H1 (cell line): ENCODE measurements around the gene TCAP. TPM values are rescaled to one million over a fixed set of nuclear protein-coding genes. Genes with fewer than 3 reads are reported as not detected.

ENCODE experiments used
- CTCF ChIA-PET: fragments of 300-600 bp; sonication (Branson Sonifier 250); formaldehyde crosslinking; loops from one replicate; lab custom pipeline; 2021; ENCODE audit not compliant: partially characterized antibody; lab: Charles Lee
- POLR2A ChIA-PET: fragments of 300-600 bp; sonication (Branson Sonifier 250); formaldehyde crosslinking; loops from one replicate; lab custom pipeline; 2021; ENCODE audit warnings: inconsistent platforms; ENCODE audit not compliant: partially characterized antibody; lab: Charles Lee
- DNase-seq, 2 experiments: peaks; one replicate each; pipeline versions ENCODE4 v3.0.0 to v3.0.0-alpha.2; 2010 to 2022; ENCODE audit warnings: low spot score in 2 of 2, low read depth in 1 of 2, mixed read lengths in 1 of 2
- FAIRE-seq: peaks from 2 replicates; lab custom pipeline; 2011; peaks lifted over from hg19 to GRCh38; lab: Jason Lieb, UNC
- H2AFZ ChIP-seq: 2 replicates; pipeline ENCODE4 v1.8.1; 2012; ENCODE audit warnings: low read length, inconsistent platforms
- H2AK5ac ChIP-seq: 2 replicates; pipeline ENCODE4 v1.6.1; 2013; ENCODE audit warnings: low read depth, low read length
- H2BK120ac ChIP-seq: replicated peaks from 2 replicates; pipeline ENCODE3; 2013; ENCODE audit warnings: low read depth, low read length, inconsistent platforms
- H2BK12ac ChIP-seq: 2 replicates; pipeline ENCODE4 v1.6.1; 2013; ENCODE audit warnings: low read depth, low read length
- H2BK15ac ChIP-seq: 2 replicates; pipeline ENCODE4 v1.6.1; 2013; ENCODE audit warnings: low read length
- H2BK20ac ChIP-seq: 2 replicates; pipeline ENCODE4 v1.6.1; 2013; ENCODE audit warnings: low read length
- H2BK5ac ChIP-seq: 2 replicates; pipeline ENCODE4 v1.6.1; 2013; ENCODE audit warnings: low read depth, low read length
- H3K14ac ChIP-seq: 2 replicates; pipeline ENCODE4 v1.6.1; 2013; ENCODE audit warnings: inconsistent platforms; ENCODE audit not compliant: insufficient read length
- H3K18ac ChIP-seq: 2 replicates; pipeline ENCODE4 v1.6.1; 2013; ENCODE audit warnings: low read length; ENCODE audit errors: extremely low read depth
- H3K23ac ChIP-seq: 2 replicates; pipeline ENCODE4 v1.6.1; 2013; ENCODE audit warnings: inconsistent platforms; ENCODE audit not compliant: insufficient read length
- H3K23me2 ChIP-seq: 2 replicates; pipeline ENCODE4 v1.6.1; 2013; ENCODE audit warnings: low read depth, low read length
- H3K27ac ChIP-seq: 2 replicates; pipeline ENCODE4 v1.6.1; 2011; ENCODE audit warnings: low read depth, low read length, inconsistent platforms
- H3K27me3 ChIP-seq, 4 experiments: replicated peaks in 1 of 4; 1 replicate in 1 of 4; 2 replicates in 3 of 4; pipeline versions ENCODE4 v1.6.1 to v1.8.1; 2011 to 2013; ENCODE audit warnings: low read length in 3 of 4, mild to moderate bottlenecking in 3 of 4, inconsistent platforms in 2 of 4, mixed read lengths in 2 of 4, moderate library complexity in 1 of 4; ENCODE audit not compliant: control insufficient read depth in 3 of 4, insufficient read depth in 3 of 4; ENCODE audit errors: extremely low read depth in 1 of 4
- H3K36me3 ChIP-seq, 4 experiments: 2 replicates each; pipeline versions ENCODE4 v1.6.1 to v1.8.1; 2011 to 2013; ENCODE audit warnings: mild to moderate bottlenecking in 4 of 4, low read length in 3 of 4, moderate library complexity in 2 of 4, control low read depth in 1 of 4, inconsistent platforms in 1 of 4; ENCODE audit not compliant: insufficient read depth in 4 of 4, control insufficient read depth in 2 of 4
- H3K4ac ChIP-seq: replicated peaks from 2 replicates; pipeline ENCODE3; 2013; ENCODE audit warnings: low read length, low read depth, mixed read lengths, inconsistent platforms; ENCODE audit not compliant: insufficient read length
- H3K4me1 ChIP-seq, 4 experiments: replicated peaks in 1 of 4; 1 replicate in 1 of 4; 2 replicates in 3 of 4; pipeline versions ENCODE4 v1.6.1 to v1.8.1; 2011 to 2013; ENCODE audit warnings: low read length in 3 of 4, inconsistent platforms in 2 of 4, mixed read lengths in 1 of 4; ENCODE audit not compliant: insufficient read depth in 4 of 4, control insufficient read depth in 3 of 4
- H3K4me2 ChIP-seq, 2 experiments: 2 replicates each; pipeline versions ENCODE4 v1.6.1 to v1.8.1; 2011 to 2013; ENCODE audit warnings: low read depth in 2 of 2, low read length in 2 of 2, control low read depth in 1 of 2, inconsistent platforms in 1 of 2, mild to moderate bottlenecking in 1 of 2; ENCODE audit not compliant: insufficient read depth in 1 of 2
- H3K4me3 ChIP-seq, 4 experiments: fragments of 200-600, 300-600 bp in 1 of 4; sonication (generic), shearing (Covaris generic), sonication (Bioruptor Twin) in 1 of 4; 2 replicates each; pipeline versions ENCODE4 v1.5.1 to v1.8.1; 2011 to 2016; ENCODE audit warnings: low read length in 4 of 4, low read depth in 3 of 4, control low read depth in 2 of 4, inconsistent platforms in 2 of 4, mild to moderate bottlenecking in 2 of 4, mixed read lengths in 1 of 4, moderate library complexity in 1 of 4; ENCODE audit not compliant: insufficient read depth in 2 of 4; ENCODE audit errors: extremely low read depth in 1 of 4
- H3K56ac ChIP-seq: replicated peaks from 2 replicates; pipeline ENCODE3; 2013; ENCODE audit warnings: low read depth, mild to moderate bottlenecking, mixed read lengths, low read length, inconsistent platforms; ENCODE audit not compliant: insufficient read length
- H3K79me1 ChIP-seq: 2 replicates; pipeline ENCODE4 v1.6.1; 2013; ENCODE audit warnings: low read depth, low read length, control low read depth
- H3K79me2 ChIP-seq, 2 experiments: 2 replicates each; pipeline versions ENCODE4 v1.6.1 to v1.8.1; 2012 to 2013; ENCODE audit warnings: low read length in 2 of 2, mild to moderate bottlenecking in 2 of 2, inconsistent platforms in 1 of 2; ENCODE audit not compliant: insufficient read depth in 2 of 2, control insufficient read depth in 1 of 2
- H3K9ac ChIP-seq, 4 experiments: replicated peaks in 1 of 4; 1 replicate in 1 of 4; 2 replicates in 3 of 4; pipeline versions ENCODE4 v1.6.1 to v1.8.1; 2011 to 2013; ENCODE audit warnings: low read depth in 3 of 4, low read length in 3 of 4, control low read depth in 2 of 4, mild to moderate bottlenecking in 2 of 4, moderate library complexity in 2 of 4, inconsistent platforms in 1 of 4; ENCODE audit errors: extremely low read depth in 1 of 4
- H3K9me3 ChIP-seq, 2 experiments: 2 replicates each; pipeline versions ENCODE4 v1.6.1 to v1.8.1; 2012 to 2013; ENCODE audit warnings: mild to moderate bottlenecking in 2 of 2, moderate library complexity in 2 of 2, control low read depth in 1 of 2, inconsistent platforms in 1 of 2, low read depth in 1 of 2, low read length in 1 of 2, mixed read lengths in 1 of 2; ENCODE audit not compliant: insufficient read depth in 2 of 2
- H4K20me1 ChIP-seq, 2 experiments: replicated peaks in 1 of 2; 2 replicates each; pipeline versions ENCODE3 to v1.8.1; 2011 to 2013; ENCODE audit warnings: inconsistent platforms in 2 of 2, low read length in 2 of 2, mild to moderate bottlenecking in 1 of 2; ENCODE audit not compliant: insufficient read depth in 2 of 2, control insufficient read depth in 1 of 2
- H4K5ac ChIP-seq: 2 replicates; pipeline ENCODE4 v1.6.1; 2013; ENCODE audit warnings: low read length, low read depth, mixed read lengths, inconsistent platforms; ENCODE audit not compliant: insufficient read length
- H4K8ac ChIP-seq: 2 replicates; pipeline ENCODE4 v1.8.0; 2013; ENCODE audit warnings: mild to moderate bottlenecking, moderate library complexity, low read length, inconsistent platforms; ENCODE audit not compliant: insufficient read depth; ENCODE audit errors: extremely low read depth
- H4K91ac ChIP-seq: replicated peaks from 2 replicates; pipeline ENCODE3; 2013; ENCODE audit warnings: low read length, mixed read lengths, inconsistent platforms; ENCODE audit not compliant: insufficient read length
- RBBP5 ChIP-seq: IDR thresholded peaks from 2 replicates; pipeline ENCODE4 v1.7.1; 2012; ENCODE audit warnings: low read depth, mild to moderate bottlenecking, inconsistent platforms, low read length, moderate library complexity, borderline replicate concordance
- WGBS, 2 experiments: shearing (Covaris generic) in 1 of 2; methylation state at CpG; one replicate each; pipeline versions ENCODE4 v1.1.6 to v1.1.7; 2013 to 2015; ENCODE audit warnings: low lambda C conversion rate in 2 of 2, mixed read lengths in 2 of 2, inconsistent platforms in 1 of 2, low coverage in 1 of 2, missing lambda C conversion rate in 1 of 2; ENCODE audit not compliant: insufficient replicate concordance in 2 of 2, insufficient coverage in 1 of 2, insufficient read length in 1 of 2; ENCODE audit errors: extremely low coverage in 1 of 2, missing lambda C conversion rate in 1 of 2; 5-methylcytosine and 5-hydroxymethylcytosine counted together
- polyA plus RNA-seq, 7 experiments: library from polyadenylated mRNA; depleted of rRNA in 3 of 7; stranded (reverse) in 5 of 7; unstranded in 2 of 7; fragments of >200 nt in 5 of 7; fragments of 200-250 nt in 2 of 7; gene quantifications; 1 replicate in 5 of 7; 2 replicates in 1 of 7; 4 replicates in 1 of 7; pipeline versions ENCODE4 v1.2.1 to v1.2.3, GENCODE V29; 2011 to 2013; ENCODE audit warnings: missing spikeins in 2 of 7, mixed read lengths in 2 of 7
- total RNA-seq: library from RNA; stranded (reverse); fragmentation: NEBNext Ultra II Directional; extraction: Animal tissue kit (Norgen Biotek cat#: 25700); gene quantifications from 2 replicates; pipeline ENCODE4 v1.2.1, GENCODE V29; 2021

TCAP gene
- total and polyA plus RNA-seq, 2 of the 8 experiments (the other 6 are each of a cell fraction or from before 2014, with no cell fraction given) = 0.82 to 1.4 TPM

DNA sequence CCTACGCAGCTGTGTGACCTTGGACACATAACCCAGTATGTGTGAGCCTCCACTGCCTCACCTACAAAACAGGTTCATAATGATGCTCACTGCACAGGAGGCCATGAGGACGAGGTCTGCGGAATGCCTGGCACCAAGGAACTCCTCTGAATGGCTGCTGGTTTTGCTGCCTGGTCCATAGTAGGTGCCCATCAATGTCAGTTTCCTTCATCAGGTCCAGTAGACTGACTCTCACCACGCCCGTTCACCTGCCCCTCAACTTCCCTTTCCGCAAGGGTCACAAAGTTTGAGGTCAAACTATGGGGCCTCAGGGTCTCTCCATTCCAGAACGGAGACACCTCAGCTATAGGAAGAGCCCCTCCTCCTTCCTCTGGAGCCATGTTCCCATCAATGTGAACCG, 11.9 kb downstream of the TCAP start:
- H2BK12ac ChIP-seq = no peak overlapping the region
- POLR2A ChIA-PET = interaction anchor here (1.1 to 38.1 kb wide), 4 partner anchors 2 to 53 kb away, joined by 3 to 708 read pairs (median 356); partner anchors contain the start of genes ERBB2, MIEN1, PGAP3 and PNMT
- H2AFZ ChIP-seq = no peak overlapping the region
- H4K91ac ChIP-seq = no peak overlapping the region
- no peak overlapping the region for H2BK120ac ChIP-seq
- TF ChIP-seq RBBP5 = no peak
- TF ChIP-seq, all 59 proteins: peak for 0
- Histone ChIP-seq H3K9me3 (no peaks in the 10 kb centered on the region), H4K8ac (no peak overlapping the region), H3K9ac (no peak overlapping the region), H3K18ac (no peak overlapping the region), H3K36me3 (peaks cover 0 to 3% (median 1%) of the 10 kb centered on the region in 4 experiments; a peak in 4 of 8 replicates), H3K4ac (no peak overlapping the region), H3K56ac (no peak overlapping the region), H2BK15ac (no peak overlapping the region), H2BK20ac (no peak overlapping the region), H3K4me3 (no peak overlapping the region), H3K14ac (no peak overlapping the region), H3K79me2 (no peaks in the 10 kb centered on the region), H3K23me2 (no peaks in the 10 kb centered on the region), H2AK5ac (no peak overlapping the region; the same call in 1 of the 2 replicates), H3K4me1 (peaks cover 0 to 10% (median 5%) of the 10 kb centered on the region in 4 experiments; a peak in 6 of 7 replicates), H4K20me1 (no peaks in the 10 kb centered on the region), H3K27ac (no peak overlapping the region), H3K27me3 (no peaks in the 10 kb centered on the region), H3K79me1 (no peaks in the 10 kb centered on the region), H3K23ac (no peak overlapping the region), H4K5ac (no peak overlapping the region), H2BK5ac (no peak overlapping the region), H3K4me2 (no peak overlapping the region)
- DNase-seq = no peak
- no peak for FAIRE-seq
- 85% methylated on average over 8 of the region's 8 CpGs; no CpG with 5 or more reads in 1 of the 2 experiments for WGBS, 2 experiments
- CTCF ChIA-PET = interaction anchor here (0.8 to 52.4 kb wide), 7 partner anchors 7 to 76 kb away, joined by 3 to 1885 read pairs (median 7); partner anchors contain the start of genes ERBB2, PNMT, PPP1R1B and STARD3
